GM15510 (cell line): ENCODE data around the gene VCP.

Experiments used
- POLR2A ChIP-seq: IDR thresholded peaks from 3 replicates; pipeline ENCODE4 v1.6.1; 2011; ENCODE audit warnings: borderline replicate concordance; ENCODE audit not compliant: insufficient read length; ENCODE audit errors: extremely low read depth

The VCP gene

DNA sequence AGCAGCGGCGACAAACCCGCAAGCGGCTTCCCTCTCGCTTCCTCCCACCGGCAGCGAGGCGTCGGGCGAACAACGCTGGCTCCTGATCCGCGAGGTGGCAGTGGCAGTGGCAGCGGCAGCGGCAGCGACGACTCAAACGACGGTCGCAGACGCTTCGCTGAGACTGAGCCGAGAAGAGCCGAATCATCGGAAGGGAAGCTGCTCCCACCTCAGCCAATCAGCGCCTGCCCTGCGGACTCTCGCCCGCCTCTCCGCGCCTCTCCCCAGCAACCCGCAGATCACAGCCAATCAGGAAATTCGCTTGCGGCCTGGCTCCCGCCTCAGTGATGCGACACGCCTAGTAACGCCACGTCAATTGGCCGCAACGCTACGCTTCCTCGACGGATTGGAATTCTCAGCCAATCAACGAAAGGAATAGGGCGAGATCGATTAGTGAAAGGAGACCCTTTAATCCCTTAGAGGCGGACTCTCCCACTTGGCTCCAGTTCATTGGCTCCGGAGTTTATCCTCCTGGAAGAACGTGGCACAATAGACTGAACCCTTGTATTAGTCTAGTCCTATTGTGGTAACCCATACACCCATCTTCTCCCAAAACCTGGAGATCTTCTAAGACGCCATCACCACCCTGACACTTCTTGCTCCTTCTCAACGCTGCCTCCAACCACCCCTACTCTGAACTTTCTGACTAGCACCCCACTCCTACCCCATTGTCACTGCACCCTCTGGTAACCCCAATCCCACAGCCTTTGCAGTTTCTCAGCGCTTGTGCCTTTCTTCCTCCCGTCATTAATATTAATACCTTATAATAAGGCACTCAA lies at the start of gene VCP:
TSS of gene VCP (minus strand) at position 165 of the 818 bp plus-strand sequence. CDS start 272 bp downstream, outside the sequence.
- peak; percentile 96 for TF ChIP-seq POLR2A

- no peak for TF ChIP-seq POLR2A
Measured at GRCh38 chr9:35116898-35117551, 44.6 kb upstream of the VCP start.

GRCh38 chr9:35116539-35116897 lies 44.1 kb upstream of the VCP start:
- TF ChIP-seq POLR2A, result no peak

GRCh38 chr9:35115680-35116538 lies 43.5 kb upstream of the VCP start, which contains the start of gene ATOSB:
Gene ATOSB, minus strand, starts transcription at chr9:35115862. Its CDS starts 7,588 bp downstream, at chr9:35108274.
- peak; percentile 52 for TF ChIP-seq POLR2A

- no peak for TF ChIP-seq POLR2A
Measured at GRCh38 chr9:35114840-35115628, 42.6 kb upstream of the VCP start.

- no peak for TF ChIP-seq POLR2A
Measured at GRCh38 chr9:35114113-35114839, 41.9 kb upstream of the VCP start.

DNA sequence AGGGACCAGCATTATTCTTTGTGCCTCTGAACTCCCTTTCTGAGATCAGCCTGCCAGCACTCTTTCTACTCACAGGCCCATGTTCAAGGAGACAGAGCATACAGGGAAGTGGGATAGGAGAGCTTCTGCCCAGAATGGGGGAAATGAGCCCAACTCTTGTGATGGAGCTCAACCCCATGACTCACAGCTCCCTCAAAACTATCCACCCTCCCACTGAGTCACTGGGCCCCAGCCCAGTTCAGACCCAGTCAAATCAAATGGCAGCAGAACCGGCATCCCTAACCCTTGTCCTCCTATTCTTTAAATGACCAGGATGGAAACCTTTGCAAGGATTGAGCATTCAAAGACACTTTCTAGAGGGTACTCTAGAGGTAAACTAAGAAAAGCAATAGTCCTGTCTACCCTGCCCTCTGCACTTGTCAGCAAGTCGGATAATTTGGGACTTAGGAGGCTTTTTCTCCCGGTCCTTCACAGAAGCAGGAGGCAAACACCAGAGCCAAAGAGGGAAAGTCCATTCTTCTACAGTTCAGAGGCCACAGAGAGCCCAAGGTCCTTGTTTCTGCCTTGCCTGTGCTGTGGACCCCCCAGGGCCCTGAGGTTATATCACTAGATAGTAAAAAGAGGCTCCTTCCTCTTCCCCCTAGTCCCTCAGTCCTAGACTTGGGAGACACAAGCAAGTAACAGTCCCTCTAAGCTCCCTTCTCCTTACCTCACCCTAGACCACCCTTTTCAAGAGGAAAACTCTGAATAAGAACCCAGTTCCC lies 40.0 kb upstream of the VCP start:
- no peak for TF ChIP-seq POLR2A

- TF ChIP-seq POLR2A, result peak; percentile 27
Measured at GRCh38 chr9:35111001-35111933, 38.8 kb upstream of the VCP start.

DNA sequence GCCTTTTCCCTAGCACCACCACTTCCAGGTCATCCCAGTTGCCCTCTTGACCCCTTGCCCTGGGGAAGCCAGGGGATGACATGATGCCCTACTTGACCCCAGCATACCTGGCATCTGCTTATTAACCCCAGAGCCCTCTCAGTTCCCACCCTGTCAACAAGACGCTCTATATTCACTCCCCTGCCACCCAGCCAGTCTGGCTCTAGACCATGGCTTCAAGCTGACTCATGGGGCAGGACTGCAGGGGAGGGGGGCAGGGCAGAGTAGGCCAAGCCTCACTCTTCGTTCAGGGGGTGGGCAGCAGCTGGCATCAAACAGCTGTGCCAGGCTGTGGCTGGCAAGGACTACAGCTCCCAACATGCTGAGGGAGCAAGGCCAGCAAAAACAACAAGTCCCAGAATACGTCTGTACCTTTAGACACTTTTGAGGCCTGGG lies 37.9 kb upstream of the VCP start:
- no peak for TF ChIP-seq POLR2A

DNA sequence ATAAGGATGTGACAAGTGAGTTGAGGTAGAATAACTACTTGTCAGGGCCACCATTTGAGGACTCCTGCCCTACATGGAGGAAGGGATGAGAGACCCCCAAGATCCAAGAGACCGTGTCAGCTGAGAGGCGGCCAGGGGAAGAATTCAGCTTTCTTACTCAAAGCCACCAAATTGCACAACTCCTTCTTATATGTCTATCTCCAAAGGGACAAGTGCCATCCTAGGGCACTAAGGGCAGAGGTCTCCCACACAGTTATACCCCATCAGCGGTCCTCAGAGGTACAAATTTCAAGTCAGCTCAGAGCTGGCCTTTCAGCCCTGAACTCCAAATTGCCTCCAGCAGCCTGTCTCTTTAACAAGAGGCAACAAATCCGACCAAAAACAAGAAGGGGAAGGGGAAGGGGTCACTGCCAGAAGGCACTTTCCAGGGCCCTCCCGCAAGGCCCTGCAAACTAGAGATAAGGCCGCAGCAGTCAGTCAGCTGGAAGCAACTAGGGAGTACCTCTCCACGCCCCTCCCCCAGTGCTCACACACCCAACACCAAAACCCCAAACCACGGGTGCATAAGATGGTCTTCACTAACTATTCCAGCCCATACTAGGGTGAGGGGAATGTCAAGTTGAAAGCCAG lies 36.6 kb upstream of the VCP start:
- no peak for TF ChIP-seq POLR2A

DNA sequence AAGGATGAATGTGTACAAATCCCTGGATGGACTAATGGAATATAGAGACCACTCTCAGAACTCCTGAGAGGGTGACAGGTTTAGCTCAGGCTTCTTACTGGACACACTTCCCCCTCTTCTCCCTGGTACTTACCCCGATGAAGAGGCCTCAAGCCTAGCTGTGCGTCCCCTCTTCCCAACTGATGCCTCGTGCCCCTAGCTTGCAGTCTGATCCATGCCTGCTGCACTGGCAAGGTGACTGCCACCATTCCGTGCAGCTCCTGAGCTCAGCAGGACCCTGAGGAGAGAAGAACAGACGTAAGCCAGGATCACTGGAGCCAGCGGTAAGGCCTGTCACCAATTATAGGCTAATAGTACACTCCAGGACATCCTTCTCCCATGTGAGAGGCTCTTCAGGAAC lies 36.0 kb upstream of the VCP start:
- no peak for TF ChIP-seq POLR2A
